Skeletal muscle cell (primary cell): ENCODE data around the gene FBXO31.
"Not testable (repeated sequence)": the region's sequence is repeated elsewhere in the genome, so short reads cannot be mapped to it uniquely, and the experiment has no call there.

ENCODE experiments used
- DNase-seq: peaks from one replicate; pipeline ENCODE4 v3.0.0-alpha.2; 2010; ENCODE audit warnings: low read depth
- H3K4me3 ChIP-seq: 2 replicates; pipeline ENCODE4 v1.5.1; 2011; ENCODE audit warnings: low read depth, mild to moderate bottlenecking, control low read depth, low read length, moderate library complexity

The FBXO31 gene

DNA sequence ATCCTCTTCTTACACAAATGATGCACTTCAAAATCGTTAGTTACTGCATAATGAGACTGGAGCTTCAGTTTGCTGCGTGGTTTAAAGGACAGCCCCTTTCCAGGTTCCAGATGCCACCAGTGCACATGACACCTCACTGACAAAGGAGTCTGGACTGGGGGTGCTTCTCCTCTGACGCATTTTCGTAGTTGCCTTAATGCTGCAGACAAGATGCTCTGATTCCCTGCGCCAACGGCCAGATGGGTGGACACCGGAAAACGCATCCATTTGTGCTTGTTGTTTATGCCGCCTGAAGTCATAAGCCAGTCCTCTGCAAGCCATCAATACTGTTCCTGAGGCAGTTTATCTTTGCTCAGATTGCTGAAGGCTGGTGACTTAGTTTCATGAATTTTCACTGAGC, 16.0 kb downstream of the FBXO31 start:
- no peak for DNase-seq

GRCh38 chr16:87366930-87367329, 16.6 kb downstream of the FBXO31 start:
- no peak for DNase-seq
- H3K4me3 ChIP-seq: no peak overlapping the region

More for the DNA sequence above, 16.0 kb downstream of the FBXO31 start:
- H3K4me3 ChIP-seq: no peak overlapping the region

GRCh38 chr16:87366288-87366687, 17.3 kb downstream of the FBXO31 start:
- H3K4me3 ChIP-seq: no peak overlapping the region
- no peak for DNase-seq

DNA sequence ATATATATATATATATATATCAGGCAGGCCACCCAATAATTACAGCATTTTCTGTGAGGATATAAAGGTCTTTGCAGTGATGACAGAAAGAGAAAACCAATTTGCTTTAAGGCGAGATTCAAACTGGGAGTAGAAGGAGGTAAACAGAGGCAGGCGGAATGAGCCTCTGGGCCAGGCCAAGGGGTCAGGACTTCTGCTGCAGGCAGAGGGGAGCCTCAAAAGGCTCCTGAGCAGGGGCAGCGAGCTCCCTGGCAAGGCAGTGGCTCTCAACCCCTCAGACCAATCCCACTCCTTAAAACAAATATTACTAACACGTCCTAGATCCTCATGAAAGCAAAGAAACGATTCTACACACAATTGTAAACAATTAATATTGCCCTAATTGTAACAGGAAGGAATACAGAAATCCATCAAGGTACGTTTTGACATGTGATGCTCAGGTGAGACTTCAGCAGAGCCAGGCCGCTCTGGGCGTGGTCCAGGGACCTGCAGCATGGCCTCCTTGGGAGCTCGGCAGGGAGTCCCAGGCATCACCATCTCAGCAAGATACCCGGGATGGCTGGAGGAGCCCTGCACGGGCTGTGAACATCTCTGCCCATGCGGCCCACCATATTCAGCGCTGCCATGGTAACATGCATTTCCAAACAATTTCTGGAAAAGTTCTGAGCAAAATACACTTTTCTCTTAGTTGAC, 18.4 kb downstream of the FBXO31 start:
- no peak overlapping the region for H3K4me3 ChIP-seq
- no peak for DNase-seq

GRCh38 chr16:87363771-87364455, 19.7 kb downstream of the FBXO31 start:
- no peak overlapping the region for H3K4me3 ChIP-seq
- DNase-seq: no peak

DNA sequence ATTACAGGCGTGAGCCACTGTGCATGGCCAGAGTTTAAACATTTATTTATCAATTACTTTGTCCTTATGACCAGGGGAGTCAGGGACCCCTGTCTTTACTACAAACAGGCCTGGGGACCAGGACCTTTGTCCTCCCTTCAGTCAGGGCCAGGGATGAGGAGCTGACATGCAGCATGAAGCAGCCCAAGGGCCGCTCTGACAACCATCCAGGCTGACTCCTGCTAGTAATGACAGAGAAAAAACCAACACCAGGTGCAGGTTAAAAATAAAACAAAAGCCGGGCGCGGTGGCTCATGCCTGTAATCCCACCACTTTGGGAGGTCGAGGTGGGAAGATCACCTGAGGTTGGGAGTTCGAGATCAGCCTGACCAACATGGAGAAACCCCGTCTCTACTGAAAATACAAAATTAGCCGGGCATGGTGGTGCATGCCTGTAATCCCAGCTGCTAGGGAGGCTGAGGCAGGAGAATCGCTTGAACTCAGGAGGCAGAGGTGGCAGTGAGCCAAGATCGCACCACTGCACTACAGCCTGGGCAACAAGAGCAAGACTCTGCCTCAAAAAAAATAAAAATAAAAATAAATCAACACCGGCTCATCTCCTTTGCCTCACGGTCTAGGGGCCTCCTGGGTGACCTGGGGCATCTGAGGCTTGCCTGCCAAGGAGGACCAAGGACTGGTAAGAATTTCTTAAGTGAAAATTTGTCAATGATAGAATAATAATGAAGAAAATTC, 20.6 kb downstream of the FBXO31 start:
- not testable (repeated sequence) for DNase-seq, H3K4me3 ChIP-seq

DNA sequence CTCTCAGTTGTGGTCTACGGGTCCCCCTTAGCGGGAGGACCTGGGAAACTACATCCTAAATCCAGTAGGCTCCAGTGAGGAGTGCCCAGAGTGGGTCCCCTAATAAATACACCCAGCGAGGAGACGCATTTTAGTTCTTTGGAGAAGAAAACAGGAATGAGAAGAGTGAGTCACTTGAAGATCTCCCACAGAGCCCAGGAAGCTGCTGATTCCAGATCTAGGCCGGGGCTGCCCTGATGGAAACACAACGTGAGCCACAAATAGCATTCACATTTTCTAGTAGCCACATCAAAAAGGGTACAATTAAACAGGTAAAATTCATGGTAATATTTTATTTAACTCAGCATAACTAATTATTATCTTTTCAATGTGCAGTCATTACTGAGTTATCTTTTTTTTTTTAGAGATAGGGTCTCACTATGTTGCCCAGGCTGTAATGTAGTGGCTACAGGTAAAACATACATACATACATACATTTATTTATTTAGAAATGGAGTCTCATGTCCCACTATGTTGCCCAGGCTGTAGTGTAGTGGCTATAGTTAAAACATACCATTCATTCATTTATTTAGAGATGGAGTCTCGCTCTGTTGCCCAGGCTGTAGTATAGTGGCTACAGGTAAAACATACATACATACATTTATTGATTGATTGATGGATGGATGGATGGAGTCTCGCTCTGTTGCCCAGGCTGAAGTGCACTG, 21.5 kb downstream of the FBXO31 start:
- no peak for DNase-seq
- H3K4me3 ChIP-seq: no peak overlapping the region

- DNase-seq: no peak
- H3K4me3 ChIP-seq: no peak overlapping the region
Observed at GRCh38 chr16:87360862-87361610, 22.5 kb downstream of the FBXO31 start.

GRCh38 chr16:87359121-87359520, 24.5 kb downstream of the FBXO31 start:
- DNase-seq: no peak
- H3K4me3 ChIP-seq: no peak overlapping the region

DNA sequence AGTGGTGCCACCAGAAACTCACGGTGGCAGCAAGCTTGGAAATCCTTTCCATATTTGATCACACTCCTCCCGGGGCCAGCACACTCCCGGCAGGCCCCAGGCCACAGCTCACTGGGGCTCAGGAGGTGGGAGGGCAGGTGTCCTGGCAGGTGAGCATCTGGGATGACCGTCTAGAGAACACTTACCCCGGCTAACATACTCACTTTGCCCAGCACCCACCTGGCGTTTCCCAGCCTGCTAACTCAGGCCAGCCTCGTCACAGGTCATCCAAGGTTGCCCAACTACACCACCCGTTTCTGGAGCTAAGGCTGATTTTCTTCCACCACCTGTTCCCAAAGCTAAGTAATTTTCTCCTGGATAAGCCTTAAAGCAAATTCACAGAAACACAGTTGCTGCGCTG, 24.9 kb downstream of the FBXO31 start:
- H3K4me3 ChIP-seq: no peak overlapping the region
- no peak for DNase-seq

DNA sequence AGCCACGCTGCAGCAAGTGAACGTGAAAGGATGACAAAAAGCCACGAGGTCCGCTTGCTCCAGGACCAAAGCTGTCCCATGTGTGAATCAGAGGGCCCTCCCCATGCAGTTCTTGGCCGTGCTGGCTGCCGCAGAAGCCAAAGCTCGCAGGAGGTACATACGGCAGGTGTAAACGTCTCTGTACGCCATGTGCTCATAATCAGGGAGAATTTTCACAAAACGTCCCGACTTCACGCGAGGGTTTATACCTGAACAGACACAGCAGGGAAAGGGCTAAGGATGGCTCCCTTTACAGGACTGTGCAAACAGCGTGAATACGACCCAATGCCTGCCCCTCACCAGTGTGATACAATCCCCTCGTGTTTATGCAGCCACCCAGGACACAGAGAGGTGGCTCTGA, 25.3 kb downstream of the FBXO31 start:
- H3K4me3 ChIP-seq: no peak overlapping the region
- DNase-seq: no peak

- no peak overlapping the region for H3K4me3 ChIP-seq
- no peak for DNase-seq
Observed at GRCh38 chr16:87356491-87356853, 27.1 kb downstream of the FBXO31 start.

DNA sequence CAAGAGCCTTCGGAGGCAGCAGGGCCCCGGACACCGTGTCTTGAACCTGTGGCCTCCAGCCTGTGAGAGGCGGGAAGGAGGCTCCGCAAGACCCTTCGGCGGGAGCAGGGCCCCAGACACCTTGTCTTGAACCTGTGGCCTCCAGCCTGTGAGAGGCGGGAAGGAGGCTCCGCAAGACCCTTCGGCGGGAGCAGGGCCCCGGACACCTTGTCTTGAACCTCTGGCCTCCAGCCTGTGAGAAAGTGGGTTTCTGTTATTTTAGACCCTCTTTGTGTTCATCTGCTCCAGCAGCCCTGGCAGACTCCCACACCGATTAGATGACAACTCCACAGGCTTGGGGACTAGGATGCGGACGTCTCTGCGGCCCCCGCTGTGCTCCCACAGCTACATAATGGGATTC, 30.0 kb downstream of the FBXO31 start:
- no peak overlapping the region for H3K4me3 ChIP-seq
- DNase-seq: no peak

GRCh38 chr16:87352818-87353217, 30.8 kb downstream of the FBXO31 start:
- no peak overlapping the region for H3K4me3 ChIP-seq
- no peak for DNase-seq

GRCh38 chr16:87351320-87351698, 32.3 kb downstream of the FBXO31 start:
- no peak for DNase-seq
- H3K4me3 ChIP-seq: no peak overlapping the region

DNA sequence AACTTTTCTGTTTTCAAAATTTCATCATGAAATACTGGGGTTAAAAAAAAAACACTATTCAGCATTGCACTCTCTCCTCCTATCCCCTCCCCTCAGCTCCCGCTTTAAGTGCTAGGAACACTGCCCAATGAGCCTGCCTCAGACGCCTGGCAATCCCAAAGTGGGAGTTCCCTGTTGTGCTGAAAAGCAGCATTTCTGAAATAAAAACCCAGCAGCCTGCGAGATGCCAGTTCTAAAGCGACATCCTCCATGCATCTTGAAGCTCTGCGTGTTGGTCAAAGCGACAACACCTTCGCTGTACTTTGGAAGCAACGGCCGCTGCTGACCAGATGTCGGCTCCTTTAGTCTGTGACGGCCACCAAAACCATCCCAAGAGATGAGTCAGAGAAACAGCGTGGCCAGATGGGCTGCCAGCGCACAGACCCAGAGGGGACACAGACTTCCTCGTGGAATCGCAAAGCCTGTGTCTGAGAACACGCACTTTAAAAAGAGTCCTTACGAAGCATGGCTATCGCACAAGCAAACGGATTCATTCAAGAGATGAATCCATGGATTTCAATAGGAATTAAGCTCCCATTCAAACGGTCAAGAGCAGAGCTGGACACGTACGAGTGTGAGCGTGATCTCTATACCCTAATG, 32.8 kb downstream of the FBXO31 start:
- no peak for DNase-seq
- H3K4me3 ChIP-seq: no peak overlapping the region

DNA sequence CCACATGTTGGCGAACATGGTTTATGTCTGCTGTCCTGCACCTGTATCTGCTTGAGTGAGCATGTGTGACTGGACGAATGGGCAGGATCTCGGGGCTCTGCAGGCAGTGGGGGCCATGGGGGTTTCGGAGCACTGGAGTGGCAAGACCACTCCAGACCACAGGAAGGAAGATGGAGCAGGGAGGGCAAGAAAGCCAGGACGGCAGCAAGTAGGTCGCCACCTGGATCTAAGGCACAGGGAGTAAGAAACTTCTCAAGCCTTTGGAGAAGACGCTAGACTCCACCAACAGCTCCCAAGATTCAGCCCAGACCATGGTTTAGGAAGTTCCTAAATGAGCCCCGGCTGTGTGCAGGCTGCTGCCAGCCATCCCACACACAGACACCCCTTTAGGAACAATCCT, 33.5 kb downstream of the FBXO31 start:
- no peak for DNase-seq
- H3K4me3 ChIP-seq: no peak overlapping the region

- DNase-seq: no peak
- H3K4me3 ChIP-seq: no peak overlapping the region
Observed at GRCh38 chr16:87348616-87349157, 34.9 kb downstream of the FBXO31 start.
